ENCODE measurements around the gene EHF.

Gene EHF

GRCh38 chr11:34625576-34625975 is 4.7 kb downstream of the EHF start:
- no peak for DNase-seq (ENCODE audit: low read depth)

- no peak for DNase-seq (ENCODE audit: low read depth)
Measured at GRCh38 chr11:34626393-34626792, 5.5 kb downstream of the EHF start.

GRCh38 chr11:34627197-34627596 is 6.3 kb downstream of the EHF start:
- no peak for DNase-seq (ENCODE audit: low read depth)

- no peak for DNase-seq (ENCODE audit: low read depth)
Measured at GRCh38 chr11:34629711-34630110, 8.8 kb downstream of the EHF start.

GRCh38 chr11:34630544-34630943 is 9.7 kb downstream of the EHF start:
- DNase-seq (ENCODE audit: low read depth): no peak

- DNase-seq (ENCODE audit: low read depth): no peak
Measured at GRCh38 chr11:34631297-34631696, 10.4 kb downstream of the EHF start.

- DNase-seq (ENCODE audit: low read depth): no peak
Measured at GRCh38 chr11:34631737-34632104, 10.8 kb downstream of the EHF start.

GRCh38 chr11:34632105-34632791 is 11.4 kb downstream of the EHF start:
- DNase-seq (ENCODE audit: low read depth): no peak

- no peak for DNase-seq (ENCODE audit: low read depth)
Measured at GRCh38 chr11:34633640-34633989, 12.7 kb downstream of the EHF start.

- no peak for DNase-seq (ENCODE audit: low read depth)
Measured at GRCh38 chr11:34633990-34634693, 13.2 kb downstream of the EHF start.

- DNase-seq (ENCODE audit: low read depth): no peak
Measured at GRCh38 chr11:34634694-34635062, 13.8 kb downstream of the EHF start.

- no peak for DNase-seq (ENCODE audit: low read depth)
Measured at GRCh38 chr11:34636127-34636526, 15.2 kb downstream of the EHF start.

- DNase-seq (ENCODE audit: low read depth): no peak
Measured at GRCh38 chr11:34637303-34637702, 16.4 kb downstream of the EHF start.

- DNase-seq (ENCODE audit: low read depth): no peak
Measured at GRCh38 chr11:34638897-34639296, 18.0 kb downstream of the EHF start.

- DNase-seq (ENCODE audit: low read depth): no peak
Measured at GRCh38 chr11:34639545-34639944, 18.7 kb downstream of the EHF start.

GRCh38 chr11:34640050-34640923 is 19.4 kb downstream of the EHF start:
- DNase-seq (ENCODE audit: low read depth): no peak

GRCh38 chr11:34640924-34641275 is 20.0 kb downstream of the EHF start:
- DNase-seq (ENCODE audit: low read depth): no peak

- no peak for DNase-seq (ENCODE audit: low read depth)
Measured at GRCh38 chr11:34641456-34641855, 20.6 kb downstream of the EHF start.

GRCh38 chr11:34642001-34642554 is 21.2 kb downstream of the EHF start:
- DNase-seq (ENCODE audit: low read depth): no peak

- DNase-seq (ENCODE audit: low read depth): no peak
Measured at GRCh38 chr11:34642873-34643272, 22.0 kb downstream of the EHF start.

- DNase-seq (ENCODE audit: low read depth): no peak
Measured at GRCh38 chr11:34643311-34643710, 22.4 kb downstream of the EHF start.

- no peak for DNase-seq (ENCODE audit: low read depth)
Measured at GRCh38 chr11:34643846-34644245, 23.0 kb downstream of the EHF start.
